ENCODE measurements around the gene NAA30. TPM values are rescaled to one million over a fixed set of nuclear protein-coding genes. Genes with fewer than 3 reads are reported as not detected.
"Not testable (repeated sequence)": the region's sequence is repeated elsewhere in the genome, so short reads cannot be mapped to it uniquely, and the experiment has no call there.

NAA30 gene
- 10 to 100 TPM; 17.6 to 29.7 (median 23.8) TPM for polyA plus RNA-seq (ENCODE audit: insufficient read depth in 1 of 5, insufficient read length in 5 of 5, low replicate concordance in 1 of 5)
- long read RNA-seq, donor 1, full-length matches to known transcripts, result 8 of 15 reads
- long read RNA-seq, donor 1, partial matches to known transcripts, result 7 of 15 reads
- long read RNA-seq, donor 1, other reads (novel, unspliced or antisense), result 0 of 15 reads
- long read RNA-seq, donor 2, full-length matches to known transcripts, result 4 of 4 reads
- long read RNA-seq, donor 2, partial matches to known transcripts, result 0 of 4 reads
- long read RNA-seq, donor 2, other reads (novel, unspliced or antisense), result 0 of 4 reads
- long read RNA-seq, donor 3, full-length matches to known transcripts, result 5 of 5 reads
- long read RNA-seq, donor 3, partial matches to known transcripts, result 0 of 5 reads
- long read RNA-seq, donor 3, other reads (novel, unspliced or antisense), result 0 of 5 reads
- long read RNA-seq, donor 4, full-length matches to known transcripts, result 3 of 3 reads
- long read RNA-seq, donor 4, partial matches to known transcripts, result 0 of 3 reads
- long read RNA-seq, donor 4, other reads (novel, unspliced or antisense), result 0 of 3 reads
- long read RNA-seq, donor 5, full-length matches to known transcripts, result 5 of 10 reads
- long read RNA-seq, donor 5, partial matches to known transcripts, result 5 of 10 reads
- long read RNA-seq, donor 5, other reads (novel, unspliced or antisense), result 0 of 10 reads
- long read RNA-seq, donor 6, full-length matches to known transcripts, result 5 of 5 reads
- long read RNA-seq, donor 6, partial matches to known transcripts, result 0 of 5 reads
- long read RNA-seq, donor 6, other reads (novel, unspliced or antisense), result 0 of 5 reads
- long read RNA-seq, donor 7, full-length matches to known transcripts, result 5 of 5 reads
- long read RNA-seq, donor 7, partial matches to known transcripts, result 0 of 5 reads
- long read RNA-seq, donor 7, other reads (novel, unspliced or antisense), result 0 of 5 reads
- long read RNA-seq, donor 8, full-length matches to known transcripts, result 3 of 3 reads
- long read RNA-seq, donor 8, partial matches to known transcripts, result 0 of 3 reads
- long read RNA-seq, donor 8, other reads (novel, unspliced or antisense), result 0 of 3 reads

- DNase-seq, result peak; percentile 88 to 90
These were observed at the start of gene NAA30 for GRCh38 chr14:57390037-57390805. TSS of gene NAA30 (plus strand) at chr14:57390586. CDS start at chr14:57390958, 372 bp downstream.

- not testable (repeated sequence) for DNase-seq
These were observed 46.7 kb upstream of the NAA30 start for GRCh38 chr14:57343545-57344297.

- DNase-seq, result no peak
These were observed 45.3 kb upstream of the NAA30 start for GRCh38 chr14:57345106-57345505.

DNA sequence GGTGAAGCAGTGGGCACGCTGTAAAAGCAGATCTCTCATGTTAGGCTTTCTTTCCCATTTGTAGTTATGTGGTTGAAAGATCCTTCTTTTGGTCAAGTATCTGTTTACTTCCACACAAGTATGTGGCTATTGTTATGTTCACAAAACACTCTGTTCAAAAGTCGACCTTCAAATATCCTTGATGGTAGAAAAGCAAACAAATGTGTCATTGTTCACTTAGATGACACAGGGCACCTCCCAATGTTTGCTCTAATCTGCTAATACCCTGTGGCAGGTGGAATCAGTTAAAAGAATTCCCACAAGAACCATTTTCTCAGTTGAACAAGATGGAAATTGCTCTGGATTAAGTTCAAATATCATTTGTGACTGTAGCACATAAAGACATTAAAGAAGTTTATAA, 43.6 kb upstream of the NAA30 start:
- no peak for DNase-seq

DNA sequence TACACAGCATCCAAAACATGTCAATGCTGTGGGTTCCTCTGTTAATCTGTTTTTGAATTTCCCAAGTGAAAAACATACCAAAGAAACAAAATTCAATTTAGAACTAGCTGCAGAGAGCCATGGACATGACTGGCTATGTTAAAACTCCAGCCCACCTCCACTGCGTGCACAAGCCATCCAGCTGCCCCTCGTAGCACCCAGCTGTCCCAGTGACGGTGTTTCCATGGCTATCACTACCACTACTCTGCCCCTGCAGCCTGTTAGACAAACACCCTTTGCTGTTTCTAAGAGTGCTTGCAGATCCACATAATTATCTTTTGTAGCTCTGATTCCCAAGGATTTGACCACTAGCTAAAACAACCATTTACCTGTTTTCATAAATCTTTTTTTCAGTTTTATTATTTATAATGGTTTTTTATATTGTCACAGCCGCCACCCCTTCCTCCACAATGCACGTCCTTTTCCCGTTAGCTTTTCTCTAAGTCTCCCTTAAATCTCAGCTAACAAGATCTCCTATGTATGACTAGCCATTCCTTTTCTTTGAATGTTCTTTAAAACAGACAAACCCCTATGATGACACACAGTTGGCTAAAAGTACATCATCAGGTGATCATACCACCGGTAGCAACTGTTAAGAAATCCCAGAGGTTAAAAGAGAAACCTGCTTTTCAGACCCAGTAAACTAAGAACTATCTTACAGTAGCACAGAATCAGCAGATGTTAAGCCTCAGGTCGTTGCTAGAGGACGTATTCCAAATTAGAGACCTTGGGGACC, 37.8 kb upstream of the NAA30 start:
- no peak for DNase-seq

DNA sequence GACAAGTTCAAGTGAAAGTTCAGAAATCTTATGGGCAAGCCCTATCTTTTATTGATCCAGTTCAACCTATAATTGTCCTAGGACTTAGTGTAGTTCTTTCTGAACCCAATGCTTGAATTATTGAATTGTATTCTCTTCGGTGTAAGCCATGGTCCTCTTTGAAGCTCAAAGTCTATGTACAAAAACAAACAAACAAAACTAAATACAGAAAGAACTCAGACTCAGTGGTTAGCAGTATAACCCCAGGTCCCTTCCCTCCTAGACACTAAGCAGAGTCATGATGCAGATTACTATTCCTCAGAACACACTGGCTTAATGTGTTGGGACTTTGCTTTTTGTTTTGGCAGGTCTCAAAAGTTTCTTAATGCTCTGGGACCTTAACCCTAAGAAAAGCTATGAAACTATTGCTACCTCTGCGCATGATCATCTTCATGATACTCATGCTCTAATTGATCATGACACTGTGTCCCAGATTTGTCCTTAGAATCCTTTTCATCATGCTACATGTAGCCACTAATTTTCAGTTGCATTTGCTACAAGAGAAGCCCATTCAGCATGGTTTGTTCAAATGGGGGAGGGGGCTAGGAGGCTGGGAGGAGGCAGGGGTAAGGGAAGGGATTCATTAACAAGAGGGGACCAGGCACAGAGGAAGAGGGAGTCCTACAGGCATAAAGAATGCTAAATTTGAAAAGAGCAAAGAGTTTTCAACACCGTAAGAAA, 35.1 kb upstream of the NAA30 start:
- DNase-seq, result no peak

DNA sequence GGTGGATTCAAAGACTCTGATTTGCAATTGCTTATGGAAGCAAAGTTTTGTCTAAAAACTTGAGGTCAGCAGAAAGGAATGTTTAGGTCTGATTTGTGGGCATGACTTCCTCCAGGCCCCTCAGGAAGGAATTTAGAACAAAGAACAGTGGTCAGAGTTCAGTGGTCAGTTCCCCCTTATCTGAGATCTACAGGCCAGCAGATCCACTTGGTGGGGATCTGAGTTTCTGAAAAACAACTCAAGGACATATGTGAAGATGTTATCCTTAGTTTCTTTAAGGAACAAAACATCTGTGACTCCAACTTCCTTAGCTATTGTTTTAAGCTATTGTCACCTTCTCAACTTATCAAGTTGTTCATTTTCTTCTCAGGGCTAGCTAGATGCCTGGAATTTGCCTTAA, 28.0 kb upstream of the NAA30 start:
- no peak for DNase-seq

DNA sequence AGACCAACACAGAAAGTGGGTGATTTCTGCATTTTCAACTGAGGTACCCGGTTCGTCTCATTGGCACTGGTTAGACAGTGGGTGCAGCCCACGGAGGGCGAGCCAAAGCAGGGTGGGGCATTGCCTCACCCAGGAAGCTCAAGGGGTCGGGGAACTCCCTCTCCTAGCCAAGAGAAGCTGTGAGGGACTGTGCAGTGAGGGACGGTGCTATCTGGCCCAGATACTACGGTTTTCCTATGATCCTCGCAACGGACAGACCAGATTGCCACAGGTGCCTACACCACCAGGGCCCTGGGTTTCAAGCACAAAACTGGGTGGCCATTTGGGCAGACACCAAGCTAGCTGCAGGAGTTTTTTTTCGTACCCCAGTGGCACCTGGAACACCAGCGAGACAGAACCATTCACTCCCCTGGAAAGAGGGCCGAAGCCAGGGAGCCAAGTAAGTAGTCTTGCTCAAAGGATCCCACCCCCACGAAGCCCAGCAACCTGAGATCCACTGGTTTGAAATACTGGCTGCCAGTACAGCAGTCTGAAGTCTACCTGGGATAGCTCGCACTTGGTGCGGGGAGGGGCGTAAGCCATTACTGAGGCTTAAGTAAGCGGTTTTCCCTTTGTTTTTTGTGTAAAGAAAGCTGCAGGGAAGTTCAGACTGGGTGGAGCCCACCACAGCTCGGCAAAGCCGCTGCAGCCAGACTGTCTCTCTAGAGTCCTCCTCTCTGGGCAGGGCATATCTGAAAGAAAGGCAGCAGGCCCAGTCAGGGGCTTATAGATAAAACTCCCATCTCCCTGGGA, 25.5 kb upstream of the NAA30 start:
- DNase-seq, result no peak

GRCh38 chr14:57370187-57370586, 20.2 kb upstream of the NAA30 start:
- not testable (repeated sequence) for DNase-seq

DNA sequence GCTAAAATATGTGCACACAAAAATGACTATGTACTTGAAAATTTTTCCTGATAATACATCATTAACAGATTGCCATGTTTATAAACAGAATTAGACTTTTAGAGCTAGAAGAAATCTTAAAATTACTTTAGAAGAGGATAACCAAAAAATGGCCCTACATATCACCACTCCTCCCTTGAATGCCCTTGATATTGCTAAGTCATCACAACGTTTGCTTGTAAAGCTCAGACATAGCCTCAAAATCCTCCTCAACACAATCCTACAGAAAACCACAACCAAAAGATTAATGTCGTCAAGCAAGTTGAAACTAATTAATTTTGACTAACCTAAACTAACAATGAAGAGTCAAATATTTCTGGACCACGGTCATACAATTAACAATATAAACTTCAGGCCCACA, 19.4 kb upstream of the NAA30 start:
- no peak for DNase-seq

DNA sequence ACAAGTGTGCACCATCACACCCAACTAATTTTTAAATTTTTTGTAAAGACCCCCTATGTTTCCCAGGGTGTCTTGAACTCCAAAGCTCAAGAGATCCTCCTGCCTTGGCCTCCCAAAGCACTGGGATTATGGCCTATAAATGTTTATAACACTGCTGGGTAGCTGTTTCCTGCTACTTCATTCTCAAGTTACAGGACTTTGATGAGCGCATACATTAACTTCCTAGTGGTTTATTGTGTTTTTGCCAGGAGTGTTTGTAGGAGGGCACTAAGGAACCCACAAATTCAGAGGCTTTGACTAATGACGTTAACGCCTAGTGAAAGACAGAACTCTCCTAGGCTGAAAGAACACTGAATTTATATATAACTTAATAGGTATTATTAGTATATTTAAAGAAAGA, 15.2 kb upstream of the NAA30 start:
- no peak for DNase-seq

GRCh38 chr14:57378661-57379060, 11.7 kb upstream of the NAA30 start:
- no peak for DNase-seq

DNA sequence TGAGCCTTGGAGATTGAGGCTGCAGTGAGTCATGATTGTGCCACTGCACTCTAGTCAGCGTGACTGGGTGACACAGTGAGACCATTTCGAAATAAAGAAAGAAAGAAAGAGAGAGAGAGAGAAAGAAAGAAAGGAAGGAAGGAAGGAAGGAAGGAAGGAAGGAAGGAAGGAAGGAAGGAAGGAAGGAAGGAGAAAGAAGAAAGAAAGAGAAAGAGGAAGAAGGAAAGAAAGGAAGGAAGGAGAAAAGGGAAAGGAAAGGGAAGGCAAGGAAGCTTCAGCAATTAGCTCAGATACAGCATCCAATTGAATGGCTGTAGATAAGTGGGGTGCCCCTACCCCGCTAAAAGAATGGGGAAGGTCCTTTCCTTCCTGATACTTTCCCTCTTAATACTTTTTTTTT, 9.5 kb upstream of the NAA30 start:
- DNase-seq, result no peak

DNA sequence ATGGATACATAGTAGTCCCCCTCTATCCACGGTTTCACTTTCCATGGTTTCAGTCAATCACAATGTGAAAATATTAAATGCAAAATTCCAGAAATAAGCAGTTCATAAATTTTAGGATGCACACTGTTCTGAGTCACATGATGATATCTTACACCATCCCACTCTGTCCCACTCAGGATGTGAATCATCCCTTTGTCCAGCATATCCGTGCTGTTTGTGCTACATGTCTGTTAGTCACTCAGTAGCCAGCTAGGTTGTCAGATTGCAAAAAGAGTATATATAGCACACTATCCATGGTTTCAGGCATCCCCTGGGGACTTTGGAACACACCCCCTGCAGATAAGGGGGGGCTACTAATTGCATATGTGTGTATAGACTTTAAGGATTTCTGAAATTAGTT, 8.1 kb upstream of the NAA30 start:
- no peak for DNase-seq

DNA sequence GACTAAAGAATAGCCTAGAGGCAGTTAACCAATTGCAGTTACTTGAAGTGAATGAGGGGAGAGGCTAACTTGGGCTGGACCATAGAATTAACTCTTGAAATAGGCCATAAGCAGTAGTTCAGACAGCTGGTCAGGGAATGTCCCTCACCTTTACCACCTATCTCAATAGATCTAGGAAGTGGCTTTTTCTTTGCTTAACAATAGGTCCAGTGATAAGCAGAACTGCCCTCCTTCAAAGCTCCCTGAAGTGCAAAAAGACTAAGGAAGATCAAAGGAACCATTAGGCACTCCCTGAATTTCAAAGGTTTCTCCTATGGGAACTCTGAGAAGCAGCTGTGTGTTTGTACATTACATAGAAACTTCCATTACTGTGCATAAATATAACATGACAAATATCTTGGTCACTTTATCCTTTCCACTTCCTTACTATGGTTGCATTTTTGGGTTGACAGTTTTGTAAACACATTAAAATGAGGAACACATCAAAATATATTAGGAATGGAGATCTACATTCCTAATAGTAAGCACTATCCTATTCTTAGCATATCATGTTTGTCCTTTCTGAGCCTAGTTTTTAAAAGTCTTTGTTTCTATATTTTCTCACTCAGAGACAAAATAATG, 7.2 kb upstream of the NAA30 start:
- DNase-seq, result no peak

DNA sequence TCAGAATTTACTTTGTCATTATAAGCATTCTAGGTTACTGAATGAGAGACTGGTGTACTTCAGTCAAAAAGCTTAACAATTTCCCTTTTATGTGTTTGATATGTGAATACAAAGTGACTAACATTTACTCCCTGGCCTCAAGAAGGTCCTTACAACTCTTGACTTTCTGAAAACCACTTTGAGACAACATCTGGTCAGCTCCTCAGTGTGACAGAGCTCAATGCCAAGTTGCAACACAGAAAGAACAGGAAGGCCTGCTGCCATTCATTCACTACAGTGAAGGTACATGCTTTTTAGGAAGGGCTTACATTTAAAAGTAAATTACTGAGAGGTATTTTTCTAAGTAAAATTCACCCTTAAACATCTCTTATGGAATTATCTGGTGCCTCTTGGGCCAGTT, 2.3 kb upstream of the NAA30 start:
- no peak for DNase-seq

GRCh38 chr14:57389646-57390036, 745 bp upstream of the NAA30 start:
- no peak for DNase-seq
